ENCODE measurements around the gene C1R. TPM values are rescaled to one million over a fixed set of nuclear protein-coding genes. Genes with fewer than 3 reads are reported as not detected.

The C1R gene
- total RNA-seq, 1 experiment from 2014 or later, result 11.5 TPM

GRCh38 chr12:7109572-7109920, 17.3 kb upstream of the C1R start:
- no peak overlapping the region for H4K8ac ChIP-seq (replicated peaks; ENCODE audit: insufficient read length, low read depth, low read length)
- H2BK15ac ChIP-seq (ENCODE audit: low read depth, low read length), result no peak overlapping the region
- peaks cover 11% of the 10 kb centered on the region for H3K23me2 ChIP-seq (ENCODE audit: insufficient read length, low read depth, low read length, poor library complexity, severe bottlenecking)
- no peak overlapping the region for H3T11ph ChIP-seq (ENCODE audit: low read length)
- H3K23ac ChIP-seq (ENCODE audit: insufficient read length, low read depth, low read length), result no peak overlapping the region
- no peak overlapping the region for H2AFZ ChIP-seq (ENCODE audit: low read length)
- no peaks in the 10 kb centered on the region for H3K27me3 ChIP-seq (ENCODE audit: insufficient read depth, low read length)
- H2BK5ac ChIP-seq (ENCODE audit: insufficient read length, low read length), result no peak overlapping the region
- no peak overlapping the region for H2AK5ac ChIP-seq (ENCODE audit: insufficient read length, low read length)
- peaks cover 11 to 15% of the 10 kb centered on the region in 2 experiments for H3K4me1 Mint-ChIP-seq
- H4K5ac ChIP-seq (ENCODE audit: insufficient read length, low read depth, low read length), result no peak overlapping the region
- H3K27ac Mint-ChIP-seq, result no peak overlapping the region
- DNase-seq, result no peak
- WGBS (ENCODE audit: extremely low coverage, insufficient read length, low lambda C conversion rate), result no CpG with 5 or more reads among the region's 5 CpGs
- peak overlapping the region; percentile 84 to 88; a peak in 4 of 5 replicates for H3K4me3 Mint-ChIP-seq
- no peak overlapping the region for H3K9ac ChIP-seq (ENCODE audit: extremely low read depth, insufficient read length, low read length)
- no peak overlapping the region for H3K4ac ChIP-seq (ENCODE audit: low read depth, low read length)
- H2BK12ac ChIP-seq (ENCODE audit: insufficient read length, low read depth, low read length), result no peak overlapping the region
- H3K27me3 Mint-ChIP-seq (ENCODE audit: low read depth), result peaks cover 7% of the 10 kb centered on the region
- peak overlapping the region; percentile 79 for H3K4me2 ChIP-seq (ENCODE audit: insufficient read depth, insufficient read length, low read length)
- H3K36me3 Mint-ChIP-seq (ENCODE audit: insufficient read depth in 1 of 3, low read depth in 3 of 3), result peaks cover 13 to 22% (median 20%) of the 10 kb centered on the region in 3 experiments
- no peaks in the 10 kb centered on the region for H3K4me1 ChIP-seq (ENCODE audit: insufficient read depth, low read length)
- H2BK120ac ChIP-seq (ENCODE audit: low read depth, low read length, poor library complexity, severe bottlenecking), result no peak overlapping the region
- no peaks in the 10 kb centered on the region for H3K9me3 ChIP-seq (ENCODE audit: control insufficient read depth, low read depth, low read length)
- no peaks in the 10 kb centered on the region for H3K79me2 ChIP-seq (ENCODE audit: insufficient read depth, low read length)
- peaks cover 6 to 12% of the 10 kb centered on the region in 2 experiments for H3K9me3 Mint-ChIP-seq
- H3K79me1 ChIP-seq (ENCODE audit: insufficient read depth, low read depth, low read length, poor library complexity, severe bottlenecking), result no peaks in the 10 kb centered on the region
- H3K18ac ChIP-seq (ENCODE audit: insufficient read length, low read depth, low read length), result no peak overlapping the region
- H2BK20ac ChIP-seq (ENCODE audit: low read depth, low read length, poor library complexity, severe bottlenecking), result no peak overlapping the region
- no peak overlapping the region for H3K14ac ChIP-seq (ENCODE audit: insufficient read depth, low read length)
- TF ChIP-seq CTCF (conservative IDR thresholded peaks at IDR 0.05), result no peak
- no peak overlapping the region for H3K56ac ChIP-seq (ENCODE audit: insufficient read length, low read depth, low read length)
- no peaks in the 10 kb centered on the region for H4K20me1 ChIP-seq (ENCODE audit: control insufficient read depth, insufficient read depth, insufficient read length)
- H3K27ac ChIP-seq (ENCODE audit: insufficient read length, low read depth, low read length), result no peak overlapping the region
- H4K91ac ChIP-seq (ENCODE audit: insufficient read length, low read depth, low read length), result no peak overlapping the region

All from H9 (cell line).